ENCODE measurements around the gene BAHCC1. TPM values are rescaled to one million over a fixed set of nuclear protein-coding genes. Genes with fewer than 3 reads are reported as not detected.

BAHCC1 gene
- total and polyA plus RNA-seq, 10 of the 15 experiments (the other 5 are each of a cell fraction or from before 2014, with no cell fraction given) = 0.03 to 0.14 (median 0.11) TPM; not detected in 6

DNA sequence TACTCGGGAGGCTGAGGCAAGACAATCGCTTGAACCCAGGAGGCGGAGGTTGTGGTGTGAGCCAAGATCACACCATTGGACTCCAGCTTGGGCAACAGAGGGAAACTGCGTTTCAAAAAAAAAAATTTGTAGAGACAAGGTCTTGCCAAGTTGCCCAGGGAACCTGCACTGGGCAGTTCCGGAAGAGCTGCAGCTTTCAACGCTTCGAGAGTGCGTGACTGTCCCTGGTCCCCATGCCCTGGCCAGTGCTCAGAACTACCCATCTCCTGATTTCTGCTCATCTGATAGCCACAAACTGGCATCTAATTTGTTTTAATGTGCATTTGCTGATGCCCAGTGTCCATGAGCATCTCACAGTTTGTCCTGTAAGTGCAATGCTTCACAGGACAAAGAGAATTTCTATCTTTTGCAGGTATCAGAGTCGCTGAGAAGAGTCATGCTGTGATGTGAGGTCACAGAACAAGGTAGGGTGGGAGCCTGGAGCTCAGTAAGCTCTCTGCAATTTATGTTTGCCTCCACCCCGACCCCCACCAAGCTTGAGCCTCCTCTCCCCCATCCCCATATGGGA lies 113.5 kb downstream of the BAHCC1 start (continued):
- TF ChIP-seq TAF1 (IDR thresholded peaks at IDR 0.05; ENCODE audit: borderline replicate concordance, low read depth, low read length) (no peak; the same call in 1 of the 2 replicates), RCOR1 (conservative IDR thresholded peaks at IDR 0.05; ENCODE audit: low read depth, low read length) (no peak), SP1 (IDR thresholded peaks at IDR 0.05; ENCODE audit: low read depth, low read length) (no peak), MEF2B (IDR thresholded peaks at IDR 0.05; ENCODE audit: partially characterized antibody, poor library complexity, severe bottlenecking) (no peak), ZNF274 (IDR thresholded peaks at IDR 0.05; ENCODE audit: insufficient read depth, insufficient read length) (no peak), SREBF1 (IDR thresholded peaks at IDR 0.05; ENCODE audit: low read length) (no peak), RB1 (IDR thresholded peaks at IDR 0.05; ENCODE audit: borderline replicate concordance) (no peak), ZNF24 (IDR thresholded peaks at IDR 0.05) (no peak), ZZZ3 (IDR thresholded peaks at IDR 0.05; ENCODE audit: control insufficient read depth, insufficient read length, low read depth) (no peak), POLR2AphosphoS5 (IDR thresholded peaks at IDR 0.05; ENCODE audit: low read length) (peak; percentile 64), BRCA1 (IDR thresholded peaks at IDR 0.05; ENCODE audit: low read depth, low read length) (no peak), FOXK2 (IDR thresholded peaks at IDR 0.05) (no peak), ESRRA (IDR thresholded peaks at IDR 0.05; ENCODE audit: low read length) (no peak), CBX3 (IDR thresholded peaks at IDR 0.05; ENCODE audit: borderline replicate concordance, low read depth) (no peak), SPI1 (IDR thresholded peaks at IDR 0.05; ENCODE audit: borderline replicate concordance, insufficient read depth, low read depth, low read length) (no peak)
- TF ChIP-seq, protein P1, sequence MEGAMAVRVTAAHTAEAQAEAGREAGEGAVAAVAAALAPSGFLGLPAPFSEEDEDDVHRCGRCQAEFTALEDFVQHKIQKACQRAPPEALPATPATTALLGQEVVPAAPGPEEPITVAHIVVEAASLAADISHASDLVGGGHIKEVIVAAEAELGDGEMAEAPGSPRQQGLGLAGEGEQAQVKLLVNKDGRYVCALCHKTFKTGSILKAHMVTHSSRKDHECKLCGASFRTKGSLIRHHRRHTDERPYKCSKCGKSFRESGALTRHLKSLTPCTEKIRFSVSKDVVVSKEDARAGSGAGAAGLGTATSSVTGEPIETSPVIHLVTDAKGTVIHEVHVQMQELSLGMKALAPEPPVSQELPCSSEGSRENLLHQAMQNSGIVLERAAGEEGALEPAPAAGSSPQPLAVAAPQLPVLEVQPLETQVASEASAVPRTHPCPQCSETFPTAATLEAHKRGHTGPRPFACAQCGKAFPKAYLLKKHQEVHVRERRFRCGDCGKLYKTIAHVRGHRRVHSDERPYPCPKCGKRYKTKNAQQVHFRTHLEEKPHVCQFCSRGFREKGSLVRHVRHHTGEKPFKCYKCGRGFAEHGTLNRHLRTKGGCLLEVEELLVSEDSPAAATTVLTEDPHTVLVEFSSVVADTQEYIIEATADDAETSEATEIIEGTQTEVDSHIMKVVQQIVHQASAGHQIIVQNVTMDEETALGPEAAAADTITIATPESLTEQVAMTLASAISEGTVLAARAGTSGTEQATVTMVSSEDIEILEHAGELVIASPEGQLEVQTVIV (IDR thresholded peaks at IDR 0.05; ENCODE audit: borderline replicate concordance, partially characterized antibody) = no peak
- TF ChIP-seq, protein P2, sequence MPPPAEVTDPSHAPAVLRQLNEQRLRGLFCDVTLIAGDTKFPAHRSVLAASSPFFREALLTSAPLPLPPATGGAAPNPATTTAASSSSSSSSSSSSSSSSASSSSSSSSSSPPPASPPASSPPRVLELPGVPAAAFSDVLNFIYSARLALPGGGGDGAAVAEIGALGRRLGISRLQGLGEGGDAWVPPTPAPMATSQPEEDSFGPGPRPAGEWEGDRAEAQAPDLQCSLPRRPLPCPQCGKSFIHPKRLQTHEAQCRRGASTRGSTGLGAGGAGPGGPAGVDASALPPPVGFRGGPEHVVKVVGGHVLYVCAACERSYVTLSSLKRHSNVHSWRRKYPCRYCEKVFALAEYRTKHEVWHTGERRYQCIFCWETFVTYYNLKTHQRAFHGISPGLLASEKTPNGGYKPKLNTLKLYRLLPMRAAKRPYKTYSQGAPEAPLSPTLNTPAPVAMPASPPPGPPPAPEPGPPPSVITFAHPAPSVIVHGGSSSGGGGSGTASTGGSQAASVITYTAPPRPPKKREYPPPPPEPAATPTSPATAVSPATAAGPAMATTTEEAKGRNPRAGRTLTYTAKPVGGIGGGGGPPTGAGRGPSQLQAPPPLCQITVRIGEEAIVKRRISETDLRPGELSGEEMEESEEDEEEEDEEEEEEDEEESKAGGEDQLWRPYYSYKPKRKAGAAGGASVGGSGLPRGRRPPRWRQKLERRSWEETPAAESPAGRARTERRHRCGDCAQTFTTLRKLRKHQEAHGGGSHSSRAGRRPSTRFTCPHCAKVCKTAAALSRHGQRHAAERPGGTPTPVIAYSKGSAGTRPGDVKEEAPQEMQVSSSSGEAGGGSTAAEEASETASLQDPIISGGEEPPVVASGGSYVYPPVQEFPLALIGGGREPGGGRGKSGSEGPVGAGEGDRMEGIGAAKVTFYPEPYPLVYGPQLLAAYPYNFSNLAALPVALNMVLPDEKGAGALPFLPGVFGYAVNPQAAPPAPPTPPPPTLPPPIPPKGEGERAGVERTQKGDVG (CRISPR knock-in tag; IDR thresholded peaks at IDR 0.05) = no peak; the same call in 1 of the 2 replicates
- TF ChIP-seq, protein P3, sequence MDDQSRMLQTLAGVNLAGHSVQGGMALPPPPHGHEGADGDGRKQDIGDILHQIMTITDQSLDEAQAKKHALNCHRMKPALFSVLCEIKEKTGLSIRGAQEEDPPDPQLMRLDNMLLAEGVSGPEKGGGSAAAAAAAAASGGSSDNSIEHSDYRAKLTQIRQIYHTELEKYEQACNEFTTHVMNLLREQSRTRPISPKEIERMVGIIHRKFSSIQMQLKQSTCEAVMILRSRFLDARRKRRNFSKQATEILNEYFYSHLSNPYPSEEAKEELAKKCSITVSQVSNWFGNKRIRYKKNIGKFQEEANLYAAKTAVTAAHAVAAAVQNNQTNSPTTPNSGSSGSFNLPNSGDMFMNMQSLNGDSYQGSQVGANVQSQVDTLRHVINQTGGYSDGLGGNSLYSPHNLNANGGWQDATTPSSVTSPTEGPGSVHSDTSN (IDR thresholded peaks at IDR 0.05; ENCODE audit: insufficient replicate concordance, low read depth, low read length) = peak; percentile 3
- TF ChIP-seq, protein P4, sequence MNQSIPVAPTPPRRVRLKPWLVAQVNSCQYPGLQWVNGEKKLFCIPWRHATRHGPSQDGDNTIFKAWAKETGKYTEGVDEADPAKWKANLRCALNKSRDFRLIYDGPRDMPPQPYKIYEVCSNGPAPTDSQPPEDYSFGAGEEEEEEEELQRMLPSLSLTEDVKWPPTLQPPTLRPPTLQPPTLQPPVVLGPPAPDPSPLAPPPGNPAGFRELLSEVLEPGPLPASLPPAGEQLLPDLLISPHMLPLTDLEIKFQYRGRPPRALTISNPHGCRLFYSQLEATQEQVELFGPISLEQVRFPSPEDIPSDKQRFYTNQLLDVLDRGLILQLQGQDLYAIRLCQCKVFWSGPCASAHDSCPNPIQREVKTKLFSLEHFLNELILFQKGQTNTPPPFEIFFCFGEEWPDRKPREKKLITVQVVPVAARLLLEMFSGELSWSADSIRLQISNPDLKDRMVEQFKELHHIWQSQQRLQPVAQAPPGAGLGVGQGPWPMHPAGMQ (IDR thresholded peaks at IDR 0.05; ENCODE audit: borderline replicate concordance) = no peak
